OCI-LY3 (cell line): ENCODE data around the gene LRP1B.

ENCODE experiments used
- H2AFZ ChIP-seq: fragments of 200-600, 300-600 bp; shearing (Covaris generic); 2 replicates; pipeline ENCODE4 v1.6.0; 2014; ENCODE audit warnings: antibody characterized with exemption, low read depth, low read length
- H3K27ac ChIP-seq: fragments of 200-600, 300-600 bp; sonication (generic); 2 replicates; pipeline ENCODE4 v1.5.1; 2014; ENCODE audit warnings: mild to moderate bottlenecking, low read length, moderate library complexity, mixed read lengths
- H3K27me3 ChIP-seq: fragments of 200-600, 300-600 bp; sonication (generic); 2 replicates; pipeline ENCODE4 v1.6.1; 2014; ENCODE audit warnings: low read depth, low read length, mixed read lengths
- H3K36me3 ChIP-seq: fragments of 200-600, 300-600 bp; sonication (generic); replicated peaks from 2 replicates; pipeline ENCODE3; 2014; ENCODE audit warnings: low read depth, low read length, mixed read lengths
- H3K4me1 ChIP-seq: fragments of 300-600, 200-600 bp; sonication (generic); 2 replicates; pipeline ENCODE4 v1.6.1; 2014; ENCODE audit warnings: low read length, mixed read lengths
- H3K4me2 ChIP-seq: fragments of 200-600, 300-600 bp; sonication (generic); 2 replicates; pipeline ENCODE4 v1.6.1; 2014; ENCODE audit warnings: low read length, mixed read lengths
- H3K4me3 ChIP-seq: fragments of 300-600, 200-600 bp; sonication (generic); 2 replicates; pipeline ENCODE4 v1.5.1; 2014; ENCODE audit warnings: antibody characterized with exemption, mild to moderate bottlenecking, low read length, moderate library complexity
- H3K79me2 ChIP-seq: fragments of 300-600, 200-600 bp; shearing (Covaris generic); 2 replicates; pipeline ENCODE4 v1.6.1; 2014; ENCODE audit warnings: mild to moderate bottlenecking, low read length, mixed read lengths
- H3K9ac ChIP-seq: fragments of 300-600, 200-600 bp; shearing (Covaris generic); 2 replicates; pipeline ENCODE4 v1.6.0; 2014; ENCODE audit warnings: mild to moderate bottlenecking, low read length, moderate library complexity
- H3K9me3 ChIP-seq: fragments of 200-600, 300-600 bp; shearing (Covaris generic); 2 replicates; pipeline ENCODE4 v1.6.1; 2014; ENCODE audit warnings: low read length, mixed read lengths; ENCODE audit not compliant: insufficient read depth
- H4K20me1 ChIP-seq: fragments of 200-600, 300-600 bp; sonication (generic); 2 replicates; pipeline ENCODE4 v1.6.1; 2016; ENCODE audit warnings: low read length, mixed read lengths; ENCODE audit not compliant: insufficient read depth
- EZH2phosphoT487 ChIP-seq: fragments of 200-600 bp; shearing (Covaris generic); IDR thresholded peaks from 2 replicates; pipeline ENCODE4 v1.6.1; 2018; ENCODE audit warnings: antibody characterized with exemption, mixed run types, low read depth
- TF ChIP-seq, protein P1 (sequence below): fragments of 200-600, 300-600 bp; sonication (generic); IDR thresholded peaks from 2 replicates; pipeline ENCODE4 v1.5.1; 2014; ENCODE audit warnings: antibody characterized with exemption, low read length, low read depth

Gene LRP1B

DNA sequence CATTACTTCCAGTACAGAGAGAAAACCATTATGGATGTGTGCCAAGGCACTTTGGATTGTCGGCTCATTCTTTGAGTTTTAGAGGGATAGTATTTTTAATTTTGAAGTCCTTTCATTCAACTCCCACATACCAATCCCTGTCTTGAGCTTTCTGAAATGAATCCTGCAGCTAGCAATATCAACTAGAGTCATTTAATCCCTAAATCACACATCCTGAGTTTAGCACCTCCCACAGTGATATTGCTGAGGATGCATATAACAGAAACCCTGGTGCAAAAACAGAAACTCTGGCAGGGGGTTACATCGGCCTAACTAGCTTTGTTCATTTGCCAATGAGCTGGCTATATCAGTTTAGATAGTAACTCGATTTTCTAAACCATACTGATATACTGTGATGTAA lies 427.3 kb downstream of the LRP1B start:
- Histone ChIP-seq H2AFZ (no peak overlapping the region), H3K4me2 (no peak overlapping the region), H3K79me2 (no peaks in the 10 kb centered on the region), H3K4me3 (no peak overlapping the region), H3K27ac (no peak overlapping the region), H3K4me1 (no peaks in the 10 kb centered on the region), H3K27me3 (no peaks in the 10 kb centered on the region), H3K9ac (no peak overlapping the region), H3K9me3 (no peaks in the 10 kb centered on the region), H3K36me3 (no peaks in the 10 kb centered on the region), H4K20me1 (no peaks in the 10 kb centered on the region)
- no peak for TF ChIP-seq EZH2phosphoT487
- TF ChIP-seq, protein P1, sequence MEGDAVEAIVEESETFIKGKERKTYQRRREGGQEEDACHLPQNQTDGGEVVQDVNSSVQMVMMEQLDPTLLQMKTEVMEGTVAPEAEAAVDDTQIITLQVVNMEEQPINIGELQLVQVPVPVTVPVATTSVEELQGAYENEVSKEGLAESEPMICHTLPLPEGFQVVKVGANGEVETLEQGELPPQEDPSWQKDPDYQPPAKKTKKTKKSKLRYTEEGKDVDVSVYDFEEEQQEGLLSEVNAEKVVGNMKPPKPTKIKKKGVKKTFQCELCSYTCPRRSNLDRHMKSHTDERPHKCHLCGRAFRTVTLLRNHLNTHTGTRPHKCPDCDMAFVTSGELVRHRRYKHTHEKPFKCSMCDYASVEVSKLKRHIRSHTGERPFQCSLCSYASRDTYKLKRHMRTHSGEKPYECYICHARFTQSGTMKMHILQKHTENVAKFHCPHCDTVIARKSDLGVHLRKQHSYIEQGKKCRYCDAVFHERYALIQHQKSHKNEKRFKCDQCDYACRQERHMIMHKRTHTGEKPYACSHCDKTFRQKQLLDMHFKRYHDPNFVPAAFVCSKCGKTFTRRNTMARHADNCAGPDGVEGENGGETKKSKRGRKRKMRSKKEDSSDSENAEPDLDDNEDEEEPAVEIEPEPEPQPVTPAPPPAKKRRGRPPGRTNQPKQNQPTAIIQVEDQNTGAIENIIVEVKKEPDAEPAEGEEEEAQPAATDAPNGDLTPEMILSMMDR, result no peak

DNA sequence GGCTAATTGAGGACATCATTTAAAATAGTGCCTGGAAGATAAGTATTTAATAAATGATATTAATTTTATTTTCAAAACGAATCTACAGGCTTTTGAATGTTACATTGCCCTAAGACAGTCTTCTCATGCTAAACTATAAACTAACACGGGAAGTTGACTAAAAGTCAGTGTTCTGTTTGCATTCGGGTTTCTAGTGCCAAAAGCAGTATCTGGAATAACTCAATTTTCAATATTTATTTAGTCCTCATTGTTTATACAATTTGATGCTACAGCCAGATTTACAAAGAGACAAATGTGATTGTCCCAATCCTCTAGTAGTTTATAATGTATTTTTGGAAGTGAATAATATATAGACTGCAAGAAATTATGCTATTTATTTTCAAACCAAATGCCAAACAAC lies 429.2 kb downstream of the LRP1B start:
- no peak overlapping the region for H3K4me3 ChIP-seq
- H3K36me3 ChIP-seq, result no peaks in the 10 kb centered on the region
- no peaks in the 10 kb centered on the region for H3K9me3 ChIP-seq
- H3K27ac ChIP-seq, result no peak overlapping the region
- H4K20me1 ChIP-seq, result no peaks in the 10 kb centered on the region
- no peaks in the 10 kb centered on the region for H3K4me1 ChIP-seq
- no peak overlapping the region for H3K9ac ChIP-seq
- TF ChIP-seq, protein P1, result no peak
- TF ChIP-seq EZH2phosphoT487, result no peak
- H3K27me3 ChIP-seq, result no peaks in the 10 kb centered on the region
- no peaks in the 10 kb centered on the region for H3K79me2 ChIP-seq
- H3K4me2 ChIP-seq, result no peak overlapping the region
- no peak overlapping the region for H2AFZ ChIP-seq

DNA sequence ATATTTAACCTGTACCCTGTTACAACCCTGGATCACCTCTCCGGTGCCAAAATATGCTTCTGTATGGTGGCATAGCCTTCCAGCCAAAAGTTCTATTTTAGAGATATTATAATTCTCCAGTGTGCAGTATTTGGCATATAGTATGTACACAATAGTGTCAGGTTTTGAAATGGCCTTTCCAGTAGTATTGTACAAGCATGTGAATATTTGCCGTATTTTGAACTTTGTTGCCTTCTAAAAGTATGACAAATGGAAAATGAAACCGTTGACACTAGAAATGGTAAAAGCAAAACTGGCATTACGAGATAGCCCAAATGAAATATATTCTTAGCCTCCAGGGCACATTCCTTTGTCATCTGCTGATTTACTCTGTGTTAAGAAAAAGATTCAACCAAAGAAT lies 431.2 kb downstream of the LRP1B start:
- Histone ChIP-seq H3K4me1 (no peaks in the 10 kb centered on the region), H3K27ac (no peak overlapping the region), H3K9me3 (no peaks in the 10 kb centered on the region), H3K36me3 (no peaks in the 10 kb centered on the region), H3K4me2 (no peak overlapping the region), H2AFZ (no peak overlapping the region), H3K9ac (no peak overlapping the region), H3K27me3 (no peaks in the 10 kb centered on the region), H3K79me2 (no peaks in the 10 kb centered on the region), H4K20me1 (no peaks in the 10 kb centered on the region), H3K4me3 (no peak overlapping the region)
- no peak for TF ChIP-seq EZH2phosphoT487
- TF ChIP-seq, protein P1, result no peak

DNA sequence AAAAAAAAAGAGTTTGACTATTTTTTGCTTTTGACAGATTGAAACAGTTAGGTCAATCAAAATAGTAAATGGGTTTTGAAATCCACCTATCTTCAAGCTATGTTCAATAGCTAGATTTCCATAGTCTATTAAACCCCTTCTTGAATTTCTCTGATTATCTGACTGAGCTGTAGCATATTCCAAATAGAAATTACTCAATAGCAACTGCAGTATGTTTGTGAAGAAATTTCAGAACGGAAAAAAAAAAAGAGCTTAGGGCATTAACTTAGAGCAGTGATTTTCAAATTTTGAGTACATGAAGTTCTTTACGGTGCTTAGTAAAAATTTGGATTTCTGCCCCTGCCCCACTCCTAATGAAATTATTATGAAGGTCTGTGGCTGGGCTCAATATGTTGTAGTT lies 432.3 kb downstream of the LRP1B start:
- H3K36me3 ChIP-seq, result no peaks in the 10 kb centered on the region
- no peaks in the 10 kb centered on the region for H3K9me3 ChIP-seq
- H2AFZ ChIP-seq, result no peak overlapping the region
- no peak overlapping the region for H3K4me3 ChIP-seq
- H3K27ac ChIP-seq, result no peak overlapping the region
- H3K4me2 ChIP-seq, result no peak overlapping the region
- TF ChIP-seq, protein P1, result no peak
- TF ChIP-seq EZH2phosphoT487, result no peak
- H3K79me2 ChIP-seq, result no peaks in the 10 kb centered on the region
- H4K20me1 ChIP-seq, result no peaks in the 10 kb centered on the region
- no peaks in the 10 kb centered on the region for H3K4me1 ChIP-seq
- H3K9ac ChIP-seq, result no peak overlapping the region
- H3K27me3 ChIP-seq, result no peaks in the 10 kb centered on the region
